Measurements from ENCODE around the gene C2CD4A.

DNA sequence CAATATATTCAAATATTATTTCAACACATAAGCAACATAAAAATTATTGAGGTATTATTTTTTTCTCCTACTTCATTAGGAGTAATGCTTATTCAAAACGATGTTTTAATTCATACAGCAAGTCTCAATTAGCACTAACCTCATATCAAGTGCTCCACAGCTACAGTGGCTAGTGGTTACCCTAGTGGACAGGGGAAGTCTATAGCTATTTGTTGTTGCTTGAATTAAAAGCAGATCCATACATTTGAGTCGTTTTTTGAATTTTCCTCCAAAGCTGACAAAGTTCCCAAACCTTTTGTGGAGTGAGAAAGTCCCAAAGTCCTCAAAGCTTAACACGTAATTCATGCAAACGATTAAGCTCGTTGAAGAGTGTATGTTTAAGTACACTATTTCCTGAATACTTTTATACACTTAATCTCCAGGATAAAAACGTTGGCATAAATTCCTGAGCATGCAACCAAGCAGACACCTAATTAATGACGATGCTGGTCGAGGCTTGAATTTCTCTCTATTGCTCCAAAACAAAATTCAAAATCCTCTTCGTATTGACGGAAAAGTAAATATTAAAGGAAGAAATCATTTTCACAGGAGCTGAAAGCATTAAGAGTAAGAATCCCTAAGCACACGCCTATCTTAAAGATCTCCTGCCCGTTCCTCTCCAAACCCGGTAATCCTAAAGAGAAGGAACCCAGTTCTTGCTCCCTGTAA lies 7.5 kb upstream of the C2CD4A start:
- TF ChIP-seq, protein P1, sequence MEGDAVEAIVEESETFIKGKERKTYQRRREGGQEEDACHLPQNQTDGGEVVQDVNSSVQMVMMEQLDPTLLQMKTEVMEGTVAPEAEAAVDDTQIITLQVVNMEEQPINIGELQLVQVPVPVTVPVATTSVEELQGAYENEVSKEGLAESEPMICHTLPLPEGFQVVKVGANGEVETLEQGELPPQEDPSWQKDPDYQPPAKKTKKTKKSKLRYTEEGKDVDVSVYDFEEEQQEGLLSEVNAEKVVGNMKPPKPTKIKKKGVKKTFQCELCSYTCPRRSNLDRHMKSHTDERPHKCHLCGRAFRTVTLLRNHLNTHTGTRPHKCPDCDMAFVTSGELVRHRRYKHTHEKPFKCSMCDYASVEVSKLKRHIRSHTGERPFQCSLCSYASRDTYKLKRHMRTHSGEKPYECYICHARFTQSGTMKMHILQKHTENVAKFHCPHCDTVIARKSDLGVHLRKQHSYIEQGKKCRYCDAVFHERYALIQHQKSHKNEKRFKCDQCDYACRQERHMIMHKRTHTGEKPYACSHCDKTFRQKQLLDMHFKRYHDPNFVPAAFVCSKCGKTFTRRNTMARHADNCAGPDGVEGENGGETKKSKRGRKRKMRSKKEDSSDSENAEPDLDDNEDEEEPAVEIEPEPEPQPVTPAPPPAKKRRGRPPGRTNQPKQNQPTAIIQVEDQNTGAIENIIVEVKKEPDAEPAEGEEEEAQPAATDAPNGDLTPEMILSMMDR (IDR thresholded peaks at IDR 0.05; ENCODE audit: extremely low read depth in 1 of 2, insufficient read depth in 1 of 2, low read depth in 1 of 2, low read length in 2 of 2) = peak; percentile 4 to 21
- TF ChIP-seq JUN (IDR thresholded peaks at IDR 0.05; ENCODE audit: borderline replicate concordance, insufficient read depth, insufficient read length, low read depth) (no peak), FOS (IDR thresholded peaks at IDR 0.05; ENCODE audit: borderline replicate concordance, insufficient read depth, low read length) (no peak), EZH2 (IDR thresholded peaks at IDR 0.05; ENCODE audit: borderline replicate concordance, low read depth, low read length, severe bottlenecking) (no peak), POLR2AphosphoS5 (IDR thresholded peaks at IDR 0.05; ENCODE audit: insufficient read depth, low read depth, low read length) (no peak), GATA2 (IDR thresholded peaks at IDR 0.05; ENCODE audit: insufficient read depth, insufficient read length, low read depth, low read length) (no peak), POLR2A (IDR thresholded peaks at IDR 0.05; ENCODE audit: low read depth, low read length) (no peak)
